Measurements from ENCODE around the gene RAPGEF2. TPM values are rescaled to one million over a fixed set of nuclear protein-coding genes. Genes with fewer than 3 reads are reported as not detected.

The RAPGEF2 gene
- total and polyA plus RNA-seq, 9 of the 15 experiments (the other 6 are each of a cell fraction or from before 2014, with no cell fraction given) = 3.1 to 32.6 (median 23.1) TPM

- in situ Hi-C loops (cut with MboI) (loop anchor here (10.0 to 25.0 kb wide), 2 partner anchors 238 to 969 kb away; no protein-coding TSS in a partner anchor), intact Hi-C loops (cut with micrococcal nuclease) (no loop called here)
- Histone ChIP-seq H2AFZ (ENCODE audit: low read depth, low read length) (no peak overlapping the region), H3K4me1 (replicated peaks in 1 of 2; ENCODE audit: control insufficient read depth in 2 of 2, insufficient read depth in 2 of 2, low read length in 2 of 2) (no peaks in the 10 kb centered on the region; a peak in 1 of 5 replicates), H4K20me1 (replicated peaks; ENCODE audit: control insufficient read depth, insufficient read depth, low read length) (no peaks in the 10 kb centered on the region), H3K27me3 (ENCODE audit: control insufficient read depth in 2 of 2, insufficient read depth in 2 of 2, low read length in 2 of 2) (no peaks in the 10 kb centered on the region), H3K4me3 (no peak overlapping the region), H3K9ac (ENCODE audit: insufficient read depth in 1 of 2, low read depth in 2 of 2, low read length in 2 of 2) (no peak overlapping the region), H3K9me3 (replicated peaks; ENCODE audit: control insufficient read depth, insufficient read depth, low read depth, low read length) (no peaks in the 10 kb centered on the region), H3K79me2 (ENCODE audit: control insufficient read depth, insufficient read depth, low read length) (no peaks in the 10 kb centered on the region; the same call in 2 of the 3 replicates), H3K4me2 (ENCODE audit: insufficient read depth, low read length) (no peak overlapping the region), H3K9me1 (ENCODE audit: control insufficient read depth, insufficient read depth, low read length) (no peaks in the 10 kb centered on the region), H3K36me3 (ENCODE audit: control insufficient read depth, insufficient read depth, low read length) (peaks cover 2% of the 10 kb centered on the region; the same call in 1 of the 3 replicates), H3K27ac (ENCODE audit: extremely low read depth, low read depth, low read length) (no peak overlapping the region)
- BruUV-seq (replicated peaks) = no TSS peak
- ChIA-PET CTCF (ENCODE audit: low intra/inter-chr PET ratio) (no interaction called here), POLR2A (no interaction called here)
- ATAC-seq = no peak
- 73% methylated on average over 4 of the region's 4 CpGs for WGBS (ENCODE audit: insufficient coverage, low coverage, missing lambda C conversion rate)
- TF ChIP-seq CTBP1 (IDR thresholded peaks at IDR 0.05; ENCODE audit: borderline replicate concordance) (no peak), SRSF1 (IDR thresholded peaks at IDR 0.05; ENCODE audit: low read depth, low read length) (no peak), ZNF589 (CRISPR knock-in tag; IDR thresholded peaks at IDR 0.05; ENCODE audit: low read depth) (no peak), NFE2L1 (tag; IDR thresholded peaks at IDR 0.05; ENCODE audit: borderline replicate concordance, low read depth) (no peak), DLX4 (CRISPR knock-in tag; IDR thresholded peaks at IDR 0.05) (no peak), YBX1 (IDR thresholded peaks at IDR 0.05) (no peak), TFAM (CRISPR knock-in tag; conservative IDR thresholded peaks at IDR 0.05) (no peak), ZNF830 (CRISPR knock-in tag; IDR thresholded peaks at IDR 0.05) (no peak), MECOM (CRISPR knock-in tag; IDR thresholded peaks at IDR 0.05) (no peak), SUPT5H (IDR thresholded peaks at IDR 0.05) (no peak), SRSF3 (IDR thresholded peaks at IDR 0.05; ENCODE audit: insufficient read depth, low read length) (no peak), ZNF140 (CRISPR knock-in tag; IDR thresholded peaks at IDR 0.05) (no peak), ZFP1 (CRISPR knock-in tag; IDR thresholded peaks at IDR 0.05) (no peak), ZNF280B (CRISPR knock-in tag; IDR thresholded peaks at IDR 0.05) (no peak), ZNF239 (CRISPR knock-in tag; IDR thresholded peaks at IDR 0.05) (no peak)
- TF ChIP-seq, protein P1, sequence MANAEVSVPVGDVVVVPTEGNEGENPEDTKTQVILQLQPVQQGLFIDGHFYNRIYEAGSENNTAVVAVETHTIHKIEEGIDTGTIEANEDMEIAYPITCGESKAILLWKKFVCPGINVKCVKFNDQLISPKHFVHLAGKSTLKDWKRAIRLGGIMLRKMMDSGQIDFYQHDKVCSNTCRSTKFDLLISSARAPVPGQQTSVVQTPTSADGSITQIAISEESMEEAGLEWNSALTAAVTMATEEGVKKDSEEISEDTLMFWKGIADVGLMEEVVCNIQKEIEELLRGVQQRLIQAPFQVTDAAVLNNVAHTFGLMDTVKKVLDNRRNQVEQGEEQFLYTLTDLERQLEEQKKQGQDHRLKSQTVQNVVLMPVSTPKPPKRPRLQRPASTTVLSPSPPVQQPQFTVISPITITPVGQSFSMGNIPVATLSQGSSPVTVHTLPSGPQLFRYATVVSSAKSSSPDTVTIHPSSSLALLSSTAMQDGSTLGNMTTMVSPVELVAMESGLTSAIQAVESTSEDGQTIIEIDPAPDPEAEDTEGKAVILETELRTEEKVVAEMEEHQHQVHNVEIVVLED (CRISPR knock-in tag; IDR thresholded peaks at IDR 0.05) = no peak
- DNase-seq (ENCODE audit: extremely low read depth in 1 of 4, low spot score in 3 of 4) = no peak
- FAIRE-seq = no peak
Measured at GRCh38 chr4:159206427-159206871, 103.6 kb downstream of the RAPGEF2 start.
